PC-3 (cell line): Measurements from ENCODE around the gene GRK6.

ENCODE experiments used
- EZH2 ChIP-seq: fragments of 300-600 bp; sonication (generic); IDR thresholded peaks from one replicate; pipeline ENCODE4 v1.6.1; 2017; ENCODE audit warnings: antibody characterized with exemption, mild to moderate bottlenecking, low read length; ENCODE audit not compliant: unreplicated experiment
- EZH2phosphoT487 ChIP-seq: fragments of 300-600 bp; sonication (generic); IDR thresholded peaks from 2 replicates; pipeline ENCODE4 v1.6.1; 2018; ENCODE audit warnings: mild to moderate bottlenecking, antibody characterized with exemption, low read length, borderline replicate concordance
- TF ChIP-seq, protein P1 (sequence below): fragments of 300-600 bp; sonication (generic); conservative IDR thresholded peaks from 2 replicates; pipeline ENCODE4 v1.5.1; 2017; ENCODE audit warnings: antibody characterized with exemption, low read depth, mild to moderate bottlenecking, low read length

DNA sequence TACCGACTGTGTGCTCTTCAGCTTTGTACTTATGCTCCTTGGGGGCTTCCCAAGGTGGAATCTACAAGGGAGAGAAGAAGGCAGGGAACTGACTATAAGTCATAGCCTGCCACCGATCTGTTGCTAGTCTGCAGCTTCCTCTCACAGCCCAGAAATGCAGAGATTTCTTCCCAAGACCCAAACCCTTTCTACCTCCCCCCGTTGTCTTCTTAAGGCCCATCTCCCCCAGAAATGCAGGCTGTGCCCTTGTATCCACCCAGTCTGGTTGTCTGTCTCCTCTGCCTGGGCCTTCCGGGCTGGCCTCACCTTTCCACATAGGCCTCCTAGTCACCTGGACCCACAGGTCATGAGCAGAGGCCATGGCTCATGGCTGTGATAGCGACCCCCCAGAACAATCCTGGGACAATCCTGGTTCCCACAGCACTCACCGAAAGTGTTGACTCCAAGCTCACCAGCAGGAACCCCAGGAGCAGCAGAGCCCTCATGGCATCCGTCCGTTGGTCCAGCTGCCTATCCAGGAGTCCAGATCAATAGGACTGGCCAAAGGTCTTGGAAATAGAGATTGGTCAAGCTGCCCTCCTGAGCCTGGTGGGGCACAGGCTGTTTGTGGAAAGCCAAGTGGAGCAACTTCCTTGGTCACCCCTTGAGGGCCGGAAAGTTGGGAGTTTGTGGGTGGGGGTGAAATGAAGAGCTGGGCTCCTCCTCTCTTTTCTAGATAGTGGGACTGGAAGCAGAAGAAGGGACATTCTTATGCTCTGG lies 17.3 kb upstream of the GRK6 start, which contains the start of gene F12:
- TF ChIP-seq, protein P1, sequence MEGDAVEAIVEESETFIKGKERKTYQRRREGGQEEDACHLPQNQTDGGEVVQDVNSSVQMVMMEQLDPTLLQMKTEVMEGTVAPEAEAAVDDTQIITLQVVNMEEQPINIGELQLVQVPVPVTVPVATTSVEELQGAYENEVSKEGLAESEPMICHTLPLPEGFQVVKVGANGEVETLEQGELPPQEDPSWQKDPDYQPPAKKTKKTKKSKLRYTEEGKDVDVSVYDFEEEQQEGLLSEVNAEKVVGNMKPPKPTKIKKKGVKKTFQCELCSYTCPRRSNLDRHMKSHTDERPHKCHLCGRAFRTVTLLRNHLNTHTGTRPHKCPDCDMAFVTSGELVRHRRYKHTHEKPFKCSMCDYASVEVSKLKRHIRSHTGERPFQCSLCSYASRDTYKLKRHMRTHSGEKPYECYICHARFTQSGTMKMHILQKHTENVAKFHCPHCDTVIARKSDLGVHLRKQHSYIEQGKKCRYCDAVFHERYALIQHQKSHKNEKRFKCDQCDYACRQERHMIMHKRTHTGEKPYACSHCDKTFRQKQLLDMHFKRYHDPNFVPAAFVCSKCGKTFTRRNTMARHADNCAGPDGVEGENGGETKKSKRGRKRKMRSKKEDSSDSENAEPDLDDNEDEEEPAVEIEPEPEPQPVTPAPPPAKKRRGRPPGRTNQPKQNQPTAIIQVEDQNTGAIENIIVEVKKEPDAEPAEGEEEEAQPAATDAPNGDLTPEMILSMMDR, result no peak
- no peak for TF ChIP-seq EZH2
- TF ChIP-seq EZH2phosphoT487, result no peak
